H1 (cell line): ENCODE measurements around the gene MEIS3. TPM values are rescaled to one million over a fixed set of nuclear protein-coding genes. Genes with fewer than 3 reads are reported as not detected.

Experiments
- CBX8 ChIP-seq: fragments of 300-800, 300-1000 bp; sonication (generic); IDR thresholded peaks from 2 replicates; pipeline ENCODE4 v1.7.1; 2016; ENCODE audit warnings: low read depth, low read length, borderline replicate concordance
- JUND ChIP-seq: IDR thresholded peaks from 2 replicates; pipeline ENCODE4 v1.6.1; 2011; ENCODE audit warnings: mild to moderate bottlenecking, improper control_type of control experiment, low read length
- POLR2A ChIP-seq, 2 experiments: IDR thresholded peaks; 1 replicate in 1 of 2; 2 replicates in 1 of 2; pipeline ENCODE4 v1.6.1; 2011; ENCODE audit warnings: low read depth in 2 of 2, low read length in 2 of 2, mild to moderate bottlenecking in 2 of 2; ENCODE audit errors: control extremely low read depth in 1 of 2
- SIRT6 ChIP-seq: IDR thresholded peaks from one replicate; pipeline ENCODE4 v1.7.1; 2012; ENCODE audit warnings: low read length, inconsistent platforms
- polyA plus RNA-seq, 7 experiments: library from polyadenylated mRNA; depleted of rRNA in 3 of 7; stranded (reverse) in 5 of 7; unstranded in 2 of 7; fragments of >200 nt in 5 of 7; fragments of 200-250 nt in 2 of 7; gene quantifications; 1 replicate in 5 of 7; 2 replicates in 1 of 7; 4 replicates in 1 of 7; pipeline versions ENCODE4 v1.2.1 to v1.2.3, GENCODE V29; 2011 to 2013; ENCODE audit warnings: missing spikeins in 2 of 7, mixed read lengths in 2 of 7
- total RNA-seq: library from RNA; stranded (reverse); fragmentation: NEBNext Ultra II Directional; extraction: Animal tissue kit (Norgen Biotek cat#: 25700); gene quantifications from 2 replicates; pipeline ENCODE4 v1.2.1, GENCODE V29; 2021

The MEIS3 gene
- total and polyA plus RNA-seq, 2 of the 8 experiments (the other 6 are each of a cell fraction or from before 2014, with no cell fraction given), result 24.5 to 28.2 TPM

GRCh38 chr19:47417746-47418691 is 1.3 kb downstream of the MEIS3 start (continued):
- TF ChIP-seq JUND (no peak), SIRT6 (no peak), POLR2A (IDR thresholded peaks at IDR 0.05; ENCODE audit: control extremely low read depth in 1 of 2, low read depth in 2 of 2, low read length in 2 of 2) (no peak), CBX8 (no peak)
